WTC11 (cell line): Measurements from ENCODE around the gene TAF3. TPM values are rescaled to one million over a fixed set of nuclear protein-coding genes. Genes with fewer than 3 reads are reported as not detected.

Experiments
- ATAC-seq: fragments of 200-7000 bp; cut with Tn5 transposase; 2 replicates; pipeline ENCODE4 v1.10.0; 2021; ENCODE audit warnings: mild to moderate bottlenecking, moderate library complexity
- CTCF ChIA-PET: fragments of 300-600 bp; sonication (Branson Sonifier 250); formaldehyde crosslinking; loops from one replicate; lab custom pipeline; 2021; ENCODE audit warnings: antibody characterized with exemption; lab: Charles Lee
- POLR2A ChIA-PET: fragments of 350-600 bp; sonication (Branson Sonifier 250); formaldehyde crosslinking; loops from one replicate; lab custom pipeline; 2021; ENCODE audit warnings: antibody characterized with exemption; lab: Charles Lee
- DNase-seq: peaks from one replicate; pipeline ENCODE4 v3.0.0; 2021; ENCODE audit warnings: low spot score
- H3K27ac Mint-ChIP-seq: 2 replicates; pipeline ENCODE4 v1.8.0; 2021; ENCODE audit warnings: mixed read lengths
- H3K27me3 Mint-ChIP-seq: 2 replicates; pipeline ENCODE4 v1.8.0; 2021; ENCODE audit warnings: low read depth, mild to moderate bottlenecking, moderate library complexity, mixed read lengths
- H3K36me3 Mint-ChIP-seq: 2 replicates; pipeline ENCODE4 v1.8.0; 2021; ENCODE audit warnings: mixed read lengths
- H3K4me1 Mint-ChIP-seq: 2 replicates; pipeline ENCODE4 v1.8.0; 2022; ENCODE audit warnings: mixed read lengths
- H3K4me3 Mint-ChIP-seq: 2 replicates; pipeline ENCODE4 v1.8.0; 2021; ENCODE audit warnings: mild to moderate bottlenecking, moderate library complexity, mixed read lengths
- H3K9me3 Mint-ChIP-seq: 2 replicates; pipeline ENCODE4 v1.8.0; 2021; ENCODE audit warnings: mixed read lengths
- CBFB ChIP-seq: sonication (generic); formaldehyde crosslinking; IDR thresholded peaks from 2 replicates; pipeline ENCODE4 v1.8.1; 2022; ENCODE audit warnings: mild to moderate bottlenecking, low read depth, missing genetic modification reagents
- CREB1 ChIP-seq: sonication (generic); formaldehyde crosslinking; IDR thresholded peaks from 2 replicates; pipeline ENCODE4 v1.8.0; 2023; ENCODE audit warnings: mild to moderate bottlenecking, missing genetic modification reagents
- CREM ChIP-seq: sonication (generic); formaldehyde crosslinking; IDR thresholded peaks from 2 replicates; pipeline ENCODE4 v1.8.1; 2022; ENCODE audit warnings: mild to moderate bottlenecking, missing genetic modification reagents, moderate library complexity
- EMX1 ChIP-seq: fragments of 250-450 bp; sonication (Bioruptor Pico); IDR thresholded peaks from 2 replicates; pipeline ENCODE4 v1.8.0; 2021; ENCODE audit warnings: mild to moderate bottlenecking
- FOXK1 ChIP-seq: sonication (generic); formaldehyde crosslinking; IDR thresholded peaks from 2 replicates; pipeline ENCODE4 v1.8.0; 2022; ENCODE audit warnings: mild to moderate bottlenecking, moderate library complexity, missing genetic modification reagents
- JAZF1 ChIP-seq: fragments of 250-450 bp; sonication (Bioruptor Pico); IDR thresholded peaks from 2 replicates; pipeline ENCODE4 v1.9.0; 2021; ENCODE audit warnings: moderate library complexity, mild to moderate bottlenecking, inconsistent platforms
- MXD4 ChIP-seq: fragments of 250-450 bp; sonication (Bioruptor Pico); IDR thresholded peaks from 2 replicates; pipeline ENCODE4 v1.8.0; 2021; ENCODE audit warnings: mild to moderate bottlenecking, moderate library complexity, borderline replicate concordance
- MYBL2 ChIP-seq: sonication (generic); formaldehyde crosslinking; IDR thresholded peaks from 2 replicates; pipeline ENCODE4 v1.8.1; 2023; ENCODE audit warnings: mild to moderate bottlenecking, moderate library complexity, missing genetic modification reagents
- NFATC4 ChIP-seq: fragments of 250-450 bp; sonication (Bioruptor Pico); IDR thresholded peaks from 2 replicates; pipeline ENCODE4 v1.9.0; 2021; ENCODE audit warnings: mild to moderate bottlenecking
- NFE2L1 ChIP-seq: sonication (generic); formaldehyde crosslinking; IDR thresholded peaks from 2 replicates; pipeline ENCODE4 v1.8.1; 2023; ENCODE audit warnings: missing genetic modification reagents
- NR1H2 ChIP-seq: sonication (generic); formaldehyde crosslinking; IDR thresholded peaks from 2 replicates; pipeline ENCODE4 v1.9.0; 2021; ENCODE audit warnings: mild to moderate bottlenecking, moderate library complexity, missing genetic modification reagents
- RORB ChIP-seq: fragments of 250-450 bp; sonication (Bioruptor Pico); IDR thresholded peaks from 2 replicates; pipeline ENCODE4 v1.9.0; 2021; ENCODE audit warnings: mild to moderate bottlenecking
- SP1 ChIP-seq: sonication (generic); formaldehyde crosslinking; conservative IDR thresholded peaks from 2 replicates; pipeline ENCODE4 v1.8.1; 2022; ENCODE audit warnings: missing genetic modification reagents
- TEAD4 ChIP-seq: sonication (generic); formaldehyde crosslinking; IDR thresholded peaks from 2 replicates; pipeline ENCODE4 v1.8.0; 2022; ENCODE audit warnings: mild to moderate bottlenecking, missing genetic modification reagents
- ZNF317 ChIP-seq: sonication (generic); formaldehyde crosslinking; IDR thresholded peaks from 2 replicates; pipeline ENCODE4 v1.8.1; 2023; ENCODE audit warnings: low read depth, mild to moderate bottlenecking, moderate library complexity, missing genetic modification reagents, borderline replicate concordance
- ZNF416 ChIP-seq: fragments of 250-450 bp; sonication (Bioruptor Pico); IDR thresholded peaks from 2 replicates; pipeline ENCODE4 v1.9.0; 2021; ENCODE audit warnings: mild to moderate bottlenecking, inconsistent platforms
- total RNA-seq: library from RNA; stranded (reverse); gene quantifications from 3 replicates; pipeline ENCODE4 v1.2.3, GENCODE V29; 2021
- TF ChIP-seq, protein P1 (sequence below): sonication (generic); formaldehyde crosslinking; IDR thresholded peaks from 2 replicates; pipeline ENCODE4 v1.8.0; 2022; ENCODE audit warnings: mild to moderate bottlenecking, missing genetic modification reagents
- TF ChIP-seq, protein P2 (sequence below): sonication (generic); formaldehyde crosslinking; IDR thresholded peaks from 2 replicates; pipeline ENCODE4 v1.8.0; 2023; ENCODE audit warnings: missing genetic modification reagents
- TF ChIP-seq, protein P3 (sequence below): sonication (generic); formaldehyde crosslinking; IDR thresholded peaks from 2 replicates; pipeline ENCODE4 v1.8.0; 2022; ENCODE audit warnings: mild to moderate bottlenecking, missing genetic modification reagents
- TF ChIP-seq, protein P4 (sequence below): fragments of 250-450 bp; sonication (Bioruptor Pico); IDR thresholded peaks from 2 replicates; pipeline ENCODE4 v1.9.0; 2021; ENCODE audit warnings: mild to moderate bottlenecking
- TF ChIP-seq, protein P5 (sequence below): fragments of 200-600 bp; IDR thresholded peaks from 2 replicates; pipeline ENCODE4 v1.8.0; 2022; ENCODE audit warnings: antibody characterized with exemption
- TF ChIP-seq, protein P6 (sequence below): sonication (generic); formaldehyde crosslinking; IDR thresholded peaks from 2 replicates; pipeline ENCODE4 v1.8.1; 2023; ENCODE audit warnings: mild to moderate bottlenecking, missing genetic modification reagents, borderline replicate concordance
- TF ChIP-seq, protein P7 (sequence below): sonication (generic); formaldehyde crosslinking; IDR thresholded peaks from 2 replicates; pipeline ENCODE4 v1.8.1; 2023; ENCODE audit warnings: mild to moderate bottlenecking, missing genetic modification reagents

TAF3 gene
- total RNA-seq, 1 experiment from 2014 or later: 8.9 TPM

DNA sequence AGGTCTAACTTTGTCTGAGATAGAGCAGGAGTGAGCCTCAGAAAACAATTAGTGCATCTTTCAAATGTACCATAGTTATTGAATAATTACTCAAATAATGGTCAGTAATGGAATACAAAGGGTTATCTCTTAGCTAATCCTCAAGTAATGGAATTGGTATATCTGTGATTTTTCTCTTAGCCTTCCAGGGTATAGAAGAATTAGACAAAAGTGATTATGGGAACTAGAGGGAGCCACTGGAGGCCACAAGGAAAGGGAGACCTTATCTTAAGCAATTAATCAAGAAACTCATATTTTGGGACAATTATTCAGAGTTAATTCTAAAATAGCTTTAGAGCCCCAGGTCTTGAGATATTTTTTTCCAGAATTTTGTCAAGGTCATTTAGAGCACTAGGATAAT is 126.2 kb downstream of the TAF3 start (continued):
- TF ChIP-seq, protein P1, sequence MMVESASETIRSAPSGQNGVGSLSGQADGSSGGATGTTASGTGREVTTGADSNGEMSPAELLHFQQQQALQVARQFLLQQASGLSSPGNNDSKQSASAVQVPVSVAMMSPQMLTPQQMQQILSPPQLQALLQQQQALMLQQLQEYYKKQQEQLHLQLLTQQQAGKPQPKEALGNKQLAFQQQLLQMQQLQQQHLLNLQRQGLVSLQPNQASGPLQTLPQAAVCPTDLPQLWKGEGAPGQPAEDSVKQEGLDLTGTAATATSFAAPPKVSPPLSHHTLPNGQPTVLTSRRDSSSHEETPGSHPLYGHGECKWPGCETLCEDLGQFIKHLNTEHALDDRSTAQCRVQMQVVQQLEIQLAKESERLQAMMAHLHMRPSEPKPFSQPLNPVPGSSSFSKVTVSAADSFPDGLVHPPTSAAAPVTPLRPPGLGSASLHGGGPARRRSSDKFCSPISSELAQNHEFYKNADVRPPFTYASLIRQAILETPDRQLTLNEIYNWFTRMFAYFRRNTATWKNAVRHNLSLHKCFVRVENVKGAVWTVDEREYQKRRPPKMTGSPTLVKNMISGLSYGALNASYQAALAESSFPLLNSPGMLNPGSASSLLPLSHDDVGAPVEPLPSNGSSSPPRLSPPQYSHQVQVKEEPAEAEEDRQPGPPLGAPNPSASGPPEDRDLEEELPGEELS (CRISPR knock-in tag): no peak
- TF ChIP-seq NR1H2: no peak
- TF ChIP-seq MXD4: no peak
- TF ChIP-seq, protein P2, sequence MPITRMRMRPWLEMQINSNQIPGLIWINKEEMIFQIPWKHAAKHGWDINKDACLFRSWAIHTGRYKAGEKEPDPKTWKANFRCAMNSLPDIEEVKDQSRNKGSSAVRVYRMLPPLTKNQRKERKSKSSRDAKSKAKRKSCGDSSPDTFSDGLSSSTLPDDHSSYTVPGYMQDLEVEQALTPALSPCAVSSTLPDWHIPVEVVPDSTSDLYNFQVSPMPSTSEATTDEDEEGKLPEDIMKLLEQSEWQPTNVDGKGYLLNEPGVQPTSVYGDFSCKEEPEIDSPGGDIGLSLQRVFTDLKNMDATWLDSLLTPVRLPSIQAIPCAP (CRISPR knock-in tag): no peak
- no peak for TF ChIP-seq ZNF416 (CRISPR knock-in tag)
- TF ChIP-seq, protein P3, sequence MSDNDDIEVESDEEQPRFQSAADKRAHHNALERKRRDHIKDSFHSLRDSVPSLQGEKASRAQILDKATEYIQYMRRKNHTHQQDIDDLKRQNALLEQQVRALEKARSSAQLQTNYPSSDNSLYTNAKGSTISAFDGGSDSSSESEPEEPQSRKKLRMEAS (CRISPR knock-in tag): no peak

DNA sequence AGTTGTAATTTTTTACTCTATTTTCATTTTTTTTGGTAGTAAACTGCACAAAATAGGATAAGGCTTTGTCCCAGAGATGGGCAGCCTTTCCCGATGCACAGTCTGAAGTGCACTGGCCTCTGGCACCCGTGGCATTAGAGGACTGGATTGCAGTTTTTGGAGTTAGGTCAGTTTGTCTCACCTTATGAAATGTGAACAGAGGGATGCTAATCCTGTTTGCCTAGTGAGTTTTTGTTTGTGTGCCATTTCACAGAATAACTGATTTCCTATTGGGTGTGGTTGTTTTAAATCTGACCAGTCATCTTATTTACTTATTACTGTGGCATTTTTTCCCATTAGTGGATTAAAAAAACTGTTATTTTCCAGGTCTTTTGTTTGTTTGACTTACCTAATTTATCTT is 126.7 kb downstream of the TAF3 start:
- Mint-ChIP-seq H3K36me3 (no peaks in the 10 kb centered on the region), H3K27ac (no peak overlapping the region), H3K27me3 (no peaks in the 10 kb centered on the region), H3K4me1 (peaks cover 52% of the 10 kb centered on the region), H3K9me3 (no peaks in the 10 kb centered on the region), H3K4me3 (no peak overlapping the region)
- no peak for DNase-seq
- CTCF ChIA-PET: no interaction called here
- ATAC-seq: no peak
- POLR2A ChIA-PET: no interaction called here
- TF ChIP-seq TEAD4 (CRISPR knock-in tag): no peak
- no peak for TF ChIP-seq JAZF1 (CRISPR knock-in tag)
- TF ChIP-seq NFE2L1 (CRISPR knock-in tag): no peak
- TF ChIP-seq CREB1: no peak
- TF ChIP-seq MYBL2 (CRISPR knock-in tag): no peak
- TF ChIP-seq, all 79 proteins: peak for 0

DNA sequence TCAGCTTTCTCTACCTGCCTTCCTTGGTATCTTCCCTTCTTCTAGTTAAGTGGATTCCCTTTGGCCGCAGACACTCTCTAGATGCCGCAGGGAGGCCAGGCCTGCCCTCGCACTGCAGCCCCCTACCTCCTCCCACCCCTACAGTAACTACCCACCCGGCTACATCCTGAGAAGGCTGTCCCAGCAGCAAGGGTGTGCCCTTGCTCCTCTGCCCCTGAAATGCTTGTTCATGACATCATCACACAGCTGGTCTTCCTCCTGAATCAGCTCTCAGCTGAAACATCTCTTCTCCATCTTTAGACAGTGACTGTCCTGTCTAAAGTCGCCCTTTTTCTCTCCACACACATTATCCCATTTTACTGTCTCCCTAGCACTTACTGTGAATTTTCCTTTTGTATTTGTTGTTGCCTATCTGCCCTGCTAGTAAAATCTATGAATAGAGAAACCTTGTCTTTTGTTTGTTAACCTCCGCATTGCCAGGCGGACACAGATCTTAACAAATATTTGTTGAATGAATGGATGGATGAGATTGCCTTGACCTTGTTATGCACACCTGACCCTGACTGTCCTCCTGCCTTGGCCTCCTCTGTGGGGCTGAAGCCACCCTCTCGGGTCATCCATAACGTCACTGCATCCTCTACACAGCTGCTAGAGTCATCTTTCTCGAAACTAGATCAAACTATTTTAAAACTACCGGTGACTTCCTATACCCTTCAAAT is 127.3 kb downstream of the TAF3 start:
- Mint-ChIP-seq H3K27ac (peak overlapping the region; percentile 1; the same call in 1 of the 2 replicates), H3K9me3 (no peaks in the 10 kb centered on the region), H3K4me1 (peaks cover 52% of the 10 kb centered on the region), H3K27me3 (no peaks in the 10 kb centered on the region), H3K36me3 (no peaks in the 10 kb centered on the region), H3K4me3 (no peak overlapping the region)
- ATAC-seq (peak; percentile 46), DNase-seq (no peak)
- CTCF ChIA-PET: no interaction called here
- POLR2A ChIA-PET: no interaction called here
- TF ChIP-seq, protein P4, sequence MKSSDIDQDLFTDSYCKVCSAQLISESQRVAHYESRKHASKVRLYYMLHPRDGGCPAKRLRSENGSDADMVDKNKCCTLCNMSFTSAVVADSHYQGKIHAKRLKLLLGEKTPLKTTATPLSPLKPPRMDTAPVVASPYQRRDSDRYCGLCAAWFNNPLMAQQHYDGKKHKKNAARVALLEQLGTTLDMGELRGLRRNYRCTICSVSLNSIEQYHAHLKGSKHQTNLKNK (CRISPR knock-in tag): no peak
- TF ChIP-seq NFATC4 (CRISPR knock-in tag) (no peak), ZNF317 (CRISPR knock-in tag) (no peak), CBFB (CRISPR knock-in tag) (no peak), FOXK1 (CRISPR knock-in tag) (no peak), NR1H2 (no peak), EMX1 (no peak), SP1 (no peak), RORB (CRISPR knock-in tag) (no peak), CREM (CRISPR knock-in tag) (no peak)
- TF ChIP-seq, protein P5, sequence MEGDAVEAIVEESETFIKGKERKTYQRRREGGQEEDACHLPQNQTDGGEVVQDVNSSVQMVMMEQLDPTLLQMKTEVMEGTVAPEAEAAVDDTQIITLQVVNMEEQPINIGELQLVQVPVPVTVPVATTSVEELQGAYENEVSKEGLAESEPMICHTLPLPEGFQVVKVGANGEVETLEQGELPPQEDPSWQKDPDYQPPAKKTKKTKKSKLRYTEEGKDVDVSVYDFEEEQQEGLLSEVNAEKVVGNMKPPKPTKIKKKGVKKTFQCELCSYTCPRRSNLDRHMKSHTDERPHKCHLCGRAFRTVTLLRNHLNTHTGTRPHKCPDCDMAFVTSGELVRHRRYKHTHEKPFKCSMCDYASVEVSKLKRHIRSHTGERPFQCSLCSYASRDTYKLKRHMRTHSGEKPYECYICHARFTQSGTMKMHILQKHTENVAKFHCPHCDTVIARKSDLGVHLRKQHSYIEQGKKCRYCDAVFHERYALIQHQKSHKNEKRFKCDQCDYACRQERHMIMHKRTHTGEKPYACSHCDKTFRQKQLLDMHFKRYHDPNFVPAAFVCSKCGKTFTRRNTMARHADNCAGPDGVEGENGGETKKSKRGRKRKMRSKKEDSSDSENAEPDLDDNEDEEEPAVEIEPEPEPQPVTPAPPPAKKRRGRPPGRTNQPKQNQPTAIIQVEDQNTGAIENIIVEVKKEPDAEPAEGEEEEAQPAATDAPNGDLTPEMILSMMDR: no peak
- TF ChIP-seq, protein P6, sequence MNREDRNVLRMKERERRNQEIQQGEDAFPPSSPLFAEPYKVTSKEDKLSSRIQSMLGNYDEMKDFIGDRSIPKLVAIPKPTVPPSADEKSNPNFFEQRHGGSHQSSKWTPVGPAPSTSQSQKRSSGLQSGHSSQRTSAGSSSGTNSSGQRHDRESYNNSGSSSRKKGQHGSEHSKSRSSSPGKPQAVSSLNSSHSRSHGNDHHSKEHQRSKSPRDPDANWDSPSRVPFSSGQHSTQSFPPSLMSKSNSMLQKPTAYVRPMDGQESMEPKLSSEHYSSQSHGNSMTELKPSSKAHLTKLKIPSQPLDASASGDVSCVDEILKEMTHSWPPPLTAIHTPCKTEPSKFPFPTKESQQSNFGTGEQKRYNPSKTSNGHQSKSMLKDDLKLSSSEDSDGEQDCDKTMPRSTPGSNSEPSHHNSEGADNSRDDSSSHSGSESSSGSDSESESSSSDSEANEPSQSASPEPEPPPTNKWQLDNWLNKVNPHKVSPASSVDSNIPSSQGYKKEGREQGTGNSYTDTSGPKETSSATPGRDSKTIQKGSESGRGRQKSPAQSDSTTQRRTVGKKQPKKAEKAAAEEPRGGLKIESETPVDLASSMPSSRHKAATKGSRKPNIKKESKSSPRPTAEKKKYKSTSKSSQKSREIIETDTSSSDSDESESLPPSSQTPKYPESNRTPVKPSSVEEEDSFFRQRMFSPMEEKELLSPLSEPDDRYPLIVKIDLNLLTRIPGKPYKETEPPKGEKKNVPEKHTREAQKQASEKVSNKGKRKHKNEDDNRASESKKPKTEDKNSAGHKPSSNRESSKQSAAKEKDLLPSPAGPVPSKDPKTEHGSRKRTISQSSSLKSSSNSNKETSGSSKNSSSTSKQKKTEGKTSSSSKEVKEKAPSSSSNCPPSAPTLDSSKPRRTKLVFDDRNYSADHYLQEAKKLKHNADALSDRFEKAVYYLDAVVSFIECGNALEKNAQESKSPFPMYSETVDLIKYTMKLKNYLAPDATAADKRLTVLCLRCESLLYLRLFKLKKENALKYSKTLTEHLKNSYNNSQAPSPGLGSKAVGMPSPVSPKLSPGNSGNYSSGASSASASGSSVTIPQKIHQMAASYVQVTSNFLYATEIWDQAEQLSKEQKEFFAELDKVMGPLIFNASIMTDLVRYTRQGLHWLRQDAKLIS (CRISPR knock-in tag): no peak
- TF ChIP-seq, protein P7, sequence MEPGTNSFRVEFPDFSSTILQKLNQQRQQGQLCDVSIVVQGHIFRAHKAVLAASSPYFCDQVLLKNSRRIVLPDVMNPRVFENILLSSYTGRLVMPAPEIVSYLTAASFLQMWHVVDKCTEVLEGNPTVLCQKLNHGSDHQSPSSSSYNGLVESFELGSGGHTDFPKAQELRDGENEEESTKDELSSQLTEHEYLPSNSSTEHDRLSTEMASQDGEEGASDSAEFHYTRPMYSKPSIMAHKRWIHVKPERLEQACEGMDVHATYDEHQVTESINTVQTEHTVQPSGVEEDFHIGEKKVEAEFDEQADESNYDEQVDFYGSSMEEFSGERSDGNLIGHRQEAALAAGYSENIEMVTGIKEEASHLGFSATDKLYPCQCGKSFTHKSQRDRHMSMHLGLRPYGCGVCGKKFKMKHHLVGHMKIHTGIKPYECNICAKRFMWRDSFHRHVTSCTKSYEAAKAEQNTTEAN (CRISPR knock-in tag): no peak
